Endothelial cell (in vitro differentiated cells): Measurements from ENCODE around the gene OR52N5. TPM values are rescaled to one million over a fixed set of nuclear protein-coding genes. Genes with fewer than 3 reads are reported as not detected.

ENCODE experiments used
- DNase-seq: peaks from one replicate; pipeline ENCODE4 v3.0.0; 2021; ENCODE audit warnings: low spot score
- H3K27ac Mint-ChIP-seq: one replicate; pipeline ENCODE4 v1.8.0; 2021; ENCODE audit warnings: mixed read lengths, inconsistent platforms; ENCODE audit not compliant: unreplicated experiment
- H3K27me3 Mint-ChIP-seq: one replicate; pipeline ENCODE4 v1.8.0; 2021; ENCODE audit warnings: mild to moderate bottlenecking, moderate library complexity, mixed read lengths, inconsistent platforms; ENCODE audit not compliant: unreplicated experiment
- H3K36me3 Mint-ChIP-seq: one replicate; pipeline ENCODE4 v1.8.0; 2021; ENCODE audit warnings: mild to moderate bottlenecking, low read depth, mixed read lengths, inconsistent platforms; ENCODE audit not compliant: unreplicated experiment
- H3K4me1 Mint-ChIP-seq: one replicate; pipeline ENCODE4 v1.8.0; 2021; ENCODE audit warnings: mild to moderate bottlenecking, mixed read lengths, inconsistent platforms; ENCODE audit not compliant: unreplicated experiment
- H3K4me3 Mint-ChIP-seq: one replicate; pipeline ENCODE4 v1.8.0; 2021; ENCODE audit warnings: mild to moderate bottlenecking, mixed read lengths, inconsistent platforms; ENCODE audit not compliant: unreplicated experiment
- H3K9me3 Mint-ChIP-seq: one replicate; pipeline ENCODE4 v1.8.0; 2021; ENCODE audit warnings: mixed read lengths, inconsistent platforms; ENCODE audit not compliant: unreplicated experiment
- total RNA-seq: library from RNA; stranded (reverse); fragmentation: NEBNext Ultra II Directional; extraction: Animal tissue kit (Norgen Biotek cat#: 25700); gene quantifications from one replicate; pipeline ENCODE4 v1.2.1, GENCODE V29; 2021; ENCODE audit not compliant: unreplicated experiment
- TF ChIP-seq, protein P1 (sequence below): fragments of 200-600 bp; sonication (generic); IDR thresholded peaks from one replicate; pipeline ENCODE4 v1.5.0; 2021; ENCODE audit warnings: antibody characterized with exemption; ENCODE audit not compliant: unreplicated experiment

The OR52N5 gene
- total RNA-seq, 1 donor from 2014 or later: 6.8 TPM

DNA sequence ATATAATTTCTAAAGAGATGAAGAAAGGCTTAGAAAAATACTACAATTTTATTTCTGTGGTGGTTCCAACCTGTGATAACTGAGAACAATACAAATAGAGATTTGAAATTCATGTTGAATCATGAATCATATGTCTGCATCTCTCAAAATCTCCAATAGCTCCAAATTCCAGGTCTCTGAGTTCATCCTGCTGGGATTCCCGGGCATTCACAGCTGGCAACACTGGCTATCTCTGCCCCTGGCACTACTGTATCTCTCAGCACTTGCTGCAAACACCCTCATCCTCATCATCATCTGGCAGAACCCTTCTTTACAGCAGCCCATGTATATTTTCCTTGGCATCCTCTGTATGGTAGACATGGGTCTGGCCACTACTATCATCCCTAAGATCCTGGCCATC is 46.8 kb downstream of the OR52N5 start, which contains the start of gene OR56B1:
Gene OR56B1 (plus strand): TSS at position 53 of the 400 bp plus-strand sequence. CDS start 69 bp downstream, at position 122.
- Mint-ChIP-seq H3K27me3 (peaks cover 2% of the 10 kb centered on the region), H3K27ac (no peak within 1 kb of the TSS), H3K9me3 (no peaks in the 10 kb centered on the region), H3K4me3 (no peak within 1 kb of the TSS), H3K36me3 (peaks cover 5% of the 10 kb centered on the region), H3K4me1 (peaks cover 23% of the 10 kb centered on the region)
- DNase-seq: no peak
- TF ChIP-seq, protein P1, sequence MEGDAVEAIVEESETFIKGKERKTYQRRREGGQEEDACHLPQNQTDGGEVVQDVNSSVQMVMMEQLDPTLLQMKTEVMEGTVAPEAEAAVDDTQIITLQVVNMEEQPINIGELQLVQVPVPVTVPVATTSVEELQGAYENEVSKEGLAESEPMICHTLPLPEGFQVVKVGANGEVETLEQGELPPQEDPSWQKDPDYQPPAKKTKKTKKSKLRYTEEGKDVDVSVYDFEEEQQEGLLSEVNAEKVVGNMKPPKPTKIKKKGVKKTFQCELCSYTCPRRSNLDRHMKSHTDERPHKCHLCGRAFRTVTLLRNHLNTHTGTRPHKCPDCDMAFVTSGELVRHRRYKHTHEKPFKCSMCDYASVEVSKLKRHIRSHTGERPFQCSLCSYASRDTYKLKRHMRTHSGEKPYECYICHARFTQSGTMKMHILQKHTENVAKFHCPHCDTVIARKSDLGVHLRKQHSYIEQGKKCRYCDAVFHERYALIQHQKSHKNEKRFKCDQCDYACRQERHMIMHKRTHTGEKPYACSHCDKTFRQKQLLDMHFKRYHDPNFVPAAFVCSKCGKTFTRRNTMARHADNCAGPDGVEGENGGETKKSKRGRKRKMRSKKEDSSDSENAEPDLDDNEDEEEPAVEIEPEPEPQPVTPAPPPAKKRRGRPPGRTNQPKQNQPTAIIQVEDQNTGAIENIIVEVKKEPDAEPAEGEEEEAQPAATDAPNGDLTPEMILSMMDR: no peak

DNA sequence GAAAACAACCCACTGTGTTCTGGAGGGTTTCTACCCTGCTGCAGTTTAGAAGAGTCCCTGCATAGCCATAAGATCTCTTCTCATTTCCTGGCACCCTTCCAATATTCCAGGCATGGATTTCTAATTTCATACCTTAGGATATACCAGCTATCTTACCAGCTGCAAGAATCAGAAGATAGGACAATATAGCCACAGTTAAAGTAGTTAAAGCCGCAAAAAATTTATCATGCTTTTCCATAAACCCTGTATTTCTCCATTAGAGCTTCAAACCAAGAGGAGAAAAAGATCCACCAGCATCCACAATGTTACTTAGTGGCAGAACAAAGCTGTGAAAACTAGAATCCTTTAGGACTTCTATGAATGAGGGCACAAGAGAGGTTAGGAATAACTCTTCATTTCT is 55.5 kb downstream of the OR52N5 start:
- TF ChIP-seq, protein P1: no peak
- Mint-ChIP-seq H3K4me3 (no peak overlapping the region), H3K27ac (no peak overlapping the region)

GRCh38 chr11:5726351-5726750 is 56.8 kb downstream of the OR52N5 start:
- Mint-ChIP-seq H3K36me3 (peaks cover 14% of the 10 kb centered on the region), H3K27me3 (peaks cover 4% of the 10 kb centered on the region), H3K27ac (no peak overlapping the region), H3K9me3 (no peaks in the 10 kb centered on the region), H3K4me1 (peaks cover 7% of the 10 kb centered on the region), H3K4me3 (no peak overlapping the region)
- no peak for DNase-seq
- TF ChIP-seq, protein P1: no peak

More for the DNA sequence above, 55.5 kb downstream of the OR52N5 start:
- no peaks in the 10 kb centered on the region for H3K9me3 Mint-ChIP-seq
- no peak for DNase-seq
- peaks cover 7% of the 10 kb centered on the region for H3K4me1 Mint-ChIP-seq
- peaks cover 7% of the 10 kb centered on the region for H3K27me3 Mint-ChIP-seq
- H3K36me3 Mint-ChIP-seq: peaks cover 6% of the 10 kb centered on the region

Other genes with a start within 250 kb of the OR52N5 start
- gene OR52H1, start 234.8 kb downstream of the OR52N5 start, total RNA-seq: 2.1 TPM
- gene OR52B6, start 202.5 kb downstream of the OR52N5 start, total RNA-seq: not detected
- gene TRIM6, start 186.7 kb downstream of the OR52N5 start, total RNA-seq: 10.1 TPM
- 0.64 TPM for gene TRIM34, start 158.4 kb downstream of the OR52N5 start, total RNA-seq
- 114 TPM for gene TRIM5, start 98.3 kb downstream of the OR52N5 start, total RNA-seq
- 1.2 TPM for gene TRIM22, start 93.6 kb downstream of the OR52N5 start, total RNA-seq
- gene OR56B1, start 46.9 kb downstream of the OR52N5 start, total RNA-seq: not detected
- not detected for gene OR52N4, start 29.1 kb downstream of the OR52N5 start, total RNA-seq
- 13.6 TPM for gene OR52N1, start 7.9 kb upstream of the OR52N5 start, total RNA-seq
- not detected for gene OR52N2, start 25.6 kb upstream of the OR52N5 start, total RNA-seq
- gene OR52E6, start 58.5 kb upstream of the OR52N5 start, total RNA-seq: not detected
- not detected for gene OR52E8, start 74.3 kb upstream of the OR52N5 start, total RNA-seq
- gene OR52E4, start 97.3 kb upstream of the OR52N5 start, total RNA-seq: not detected
- not detected for gene OR52E5, start 109.9 kb upstream of the OR52N5 start, total RNA-seq
- gene OR56A3, start 158.9 kb upstream of the OR52N5 start, total RNA-seq: not detected
- gene OR56A5, start 185.1 kb upstream of the OR52N5 start, total RNA-seq: not detected
- not detected for gene OR52L1, start 203.6 kb upstream of the OR52N5 start, total RNA-seq
- 0.13 TPM for gene OR56A4, start 223.6 kb upstream of the OR52N5 start, total RNA-seq
- 0.03 TPM for gene OR56A1, start 247.4 kb upstream of the OR52N5 start, total RNA-seq